C4-2B (cell line): Measurements from ENCODE around the gene CPXM1.

Experiments
- CTCF ChIP-seq: fragments of 450-650 bp; conservative IDR thresholded peaks from 2 replicates; pipeline ENCODE4 v1.5.1; 2017; ENCODE audit warnings: mild to moderate bottlenecking
- ZFX ChIP-seq: fragments of 450-650 bp; IDR thresholded peaks from 2 replicates; pipeline ENCODE4 v1.6.1; 2017

DNA sequence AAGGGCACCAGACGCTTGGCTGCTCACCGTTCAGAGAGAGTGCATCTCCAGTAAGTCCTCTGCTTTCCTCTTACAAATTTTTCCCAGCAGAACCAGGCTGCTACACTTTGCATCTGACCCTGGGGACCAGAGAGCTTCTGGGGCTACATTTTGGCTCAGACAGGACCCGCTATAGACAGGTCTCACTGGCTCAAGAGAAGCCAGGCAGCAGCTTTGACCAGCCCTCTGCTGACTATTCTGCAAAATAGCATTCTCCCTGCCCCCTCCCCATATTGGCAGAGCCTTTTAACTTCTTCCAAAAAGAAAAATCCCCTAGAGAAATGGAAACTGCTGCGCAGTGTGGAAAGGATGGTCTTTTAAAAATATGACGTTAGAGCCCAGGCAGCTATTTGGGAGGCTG, 37.2 kb downstream of the CPXM1 start:
- TF ChIP-seq CTCF: no peak
- no peak for TF ChIP-seq ZFX
